GM13976 (cell line): ENCODE measurements around the gene TAAR8.

ENCODE experiments used
- DNase-seq: peaks from one replicate; pipeline ENCODE4 v3.0.0; 2012; ENCODE audit warnings: low spot score
- in situ Hi-C: fragments of 300-500 bp; cut with MboI; formaldehyde crosslinking; loops from one replicate; pipeline ENCODE4 v1.12.0; 2022; ENCODE audit warnings: low sequenced_read_pairs, mixed read lengths, inconsistent platforms; ENCODE audit not compliant: unreplicated experiment
- TF ChIP-seq, protein P1 (sequence below): IDR thresholded peaks from 2 replicates; pipeline ENCODE4 v1.5.1; 2012; ENCODE audit warnings: borderline replicate concordance, mild to moderate bottlenecking; ENCODE audit not compliant: insufficient read depth; ENCODE audit errors: extremely low read depth, missing control alignments, control extremely low read depth

Gene TAAR8

GRCh38 chr6:132552372-132552771 is at the start of gene TAAR8:
TSS of gene TAAR8 (plus strand) at chr6:132552672. CDS start at chr6:132552693, 21 bp downstream.
- TF ChIP-seq, protein P1, sequence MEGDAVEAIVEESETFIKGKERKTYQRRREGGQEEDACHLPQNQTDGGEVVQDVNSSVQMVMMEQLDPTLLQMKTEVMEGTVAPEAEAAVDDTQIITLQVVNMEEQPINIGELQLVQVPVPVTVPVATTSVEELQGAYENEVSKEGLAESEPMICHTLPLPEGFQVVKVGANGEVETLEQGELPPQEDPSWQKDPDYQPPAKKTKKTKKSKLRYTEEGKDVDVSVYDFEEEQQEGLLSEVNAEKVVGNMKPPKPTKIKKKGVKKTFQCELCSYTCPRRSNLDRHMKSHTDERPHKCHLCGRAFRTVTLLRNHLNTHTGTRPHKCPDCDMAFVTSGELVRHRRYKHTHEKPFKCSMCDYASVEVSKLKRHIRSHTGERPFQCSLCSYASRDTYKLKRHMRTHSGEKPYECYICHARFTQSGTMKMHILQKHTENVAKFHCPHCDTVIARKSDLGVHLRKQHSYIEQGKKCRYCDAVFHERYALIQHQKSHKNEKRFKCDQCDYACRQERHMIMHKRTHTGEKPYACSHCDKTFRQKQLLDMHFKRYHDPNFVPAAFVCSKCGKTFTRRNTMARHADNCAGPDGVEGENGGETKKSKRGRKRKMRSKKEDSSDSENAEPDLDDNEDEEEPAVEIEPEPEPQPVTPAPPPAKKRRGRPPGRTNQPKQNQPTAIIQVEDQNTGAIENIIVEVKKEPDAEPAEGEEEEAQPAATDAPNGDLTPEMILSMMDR, result no peak
- in situ Hi-C loops, result no loop called here
- DNase-seq, result no peak

DNA sequence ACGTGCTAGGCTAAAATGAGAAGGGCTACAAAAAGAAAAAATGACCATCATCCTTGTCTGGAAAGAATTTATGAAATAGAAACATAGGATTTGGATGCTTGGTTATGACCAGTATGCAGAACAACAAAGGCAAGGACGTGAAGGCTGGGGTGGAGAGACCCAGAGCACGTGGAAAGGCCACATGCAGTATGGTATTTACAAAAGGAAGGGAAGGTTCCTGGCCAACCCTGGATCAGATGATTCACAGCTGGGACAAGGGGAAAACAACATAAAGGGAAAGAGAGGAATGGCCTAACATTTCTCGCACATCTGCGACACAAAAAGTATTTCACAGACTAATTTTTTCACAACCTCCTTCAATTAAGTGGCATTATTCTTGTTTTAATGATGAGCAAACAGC is 47.7 kb upstream of the TAAR8 start:
- TF ChIP-seq, protein P1, result no peak
- DNase-seq, result no peak
- in situ Hi-C loops, result no loop called here

GRCh38 chr6:132505158-132505557 is 47.3 kb upstream of the TAAR8 start:
- DNase-seq, result no peak
- TF ChIP-seq, protein P1, result no peak
- in situ Hi-C loops, result no loop called here

DNA sequence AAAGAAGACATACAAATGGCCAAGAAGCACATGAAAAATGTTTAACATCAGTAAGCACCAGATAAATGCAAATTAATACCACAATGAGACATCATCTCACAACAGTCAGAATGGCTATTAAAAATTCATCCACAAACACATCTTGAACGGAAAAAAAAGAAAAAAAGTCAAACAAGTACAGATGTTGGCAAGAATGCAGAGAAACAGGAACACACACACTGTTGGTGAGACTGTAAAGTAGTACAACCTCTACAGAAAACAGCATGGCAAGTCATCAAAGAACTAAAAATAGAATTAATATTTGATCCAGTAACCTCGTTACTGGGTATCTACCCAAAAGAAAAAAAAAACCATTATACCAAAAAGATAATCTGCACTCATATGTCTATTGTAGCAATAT is 46.0 kb upstream of the TAAR8 start:
- TF ChIP-seq, protein P1, result no peak
- no peak for DNase-seq
- in situ Hi-C loops, result no loop called here

GRCh38 chr6:132506869-132507808 is 45.3 kb upstream of the TAAR8 start:
- TF ChIP-seq, protein P1, result no peak
- no peak for DNase-seq
- in situ Hi-C loops, result no loop called here

DNA sequence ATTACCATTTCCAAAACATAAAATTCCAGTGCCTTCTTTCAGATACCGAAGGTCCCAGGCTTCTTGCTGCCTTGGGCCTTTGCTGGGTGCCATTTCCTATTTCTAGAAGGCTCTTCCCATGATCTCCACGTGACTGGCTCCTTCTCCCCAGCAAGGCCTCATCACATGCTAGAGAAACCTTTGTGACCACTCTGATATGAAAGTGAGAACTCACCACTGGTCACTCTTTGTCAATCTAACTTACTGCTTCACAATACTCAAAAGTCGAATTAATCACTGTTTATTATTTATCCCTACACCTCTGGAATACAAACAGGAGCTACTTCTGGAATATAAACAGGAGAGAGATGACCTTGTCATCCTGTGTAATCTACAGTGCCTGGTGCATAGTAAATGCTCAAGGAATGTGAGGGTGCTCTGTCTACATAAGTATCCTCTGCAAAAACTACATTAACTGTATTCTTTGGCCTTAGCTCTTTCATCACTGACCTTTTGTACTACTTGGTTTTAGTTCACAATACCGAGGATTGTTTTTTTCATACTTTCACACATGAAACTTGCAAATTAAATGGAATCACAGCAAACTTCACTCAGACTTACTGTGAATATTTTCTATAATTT is 41.2 kb upstream of the TAAR8 start:
- in situ Hi-C loops, result no loop called here
- TF ChIP-seq, protein P1, result no peak
- no peak for DNase-seq
